DND-41 (cell line): Measurements from ENCODE around the gene NECAB3.

Source experiments
- EZH2 ChIP-seq: IDR thresholded peaks from 3 replicates; pipeline ENCODE4 v1.6.1; 2012; ENCODE audit warnings: borderline replicate concordance, low read depth, mild to moderate bottlenecking, moderate library complexity, low read length, inconsistent platforms; ENCODE audit not compliant: severe bottlenecking
- TF ChIP-seq, protein P1 (sequence below): IDR thresholded peaks from 2 replicates; pipeline ENCODE4 v1.5.1; 2012; ENCODE audit warnings: borderline replicate concordance, low read length, moderate library complexity, mild to moderate bottlenecking; ENCODE audit not compliant: poor library complexity, severe bottlenecking; ENCODE audit errors: extremely low read depth

DNA sequence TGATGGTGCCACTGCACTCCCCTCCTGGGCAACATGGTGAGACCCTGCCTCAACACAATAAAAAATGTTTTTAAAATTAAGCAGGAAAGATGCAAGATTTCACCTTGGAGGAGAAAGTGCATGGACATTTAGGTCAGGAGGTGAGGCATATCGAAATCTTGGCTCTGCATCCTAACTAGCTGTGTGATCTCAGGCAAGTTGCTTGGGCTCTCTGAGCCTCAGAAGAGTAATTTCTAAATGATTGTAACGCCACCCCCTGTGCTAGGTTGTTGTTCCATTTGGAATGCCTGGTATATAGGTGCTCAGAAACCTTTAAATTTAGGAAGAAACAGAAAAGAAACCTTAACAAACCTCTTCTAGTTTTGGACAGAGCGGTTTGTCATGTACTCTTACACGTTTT is 48.0 kb downstream of the NECAB3 start:
- TF ChIP-seq, protein P1, sequence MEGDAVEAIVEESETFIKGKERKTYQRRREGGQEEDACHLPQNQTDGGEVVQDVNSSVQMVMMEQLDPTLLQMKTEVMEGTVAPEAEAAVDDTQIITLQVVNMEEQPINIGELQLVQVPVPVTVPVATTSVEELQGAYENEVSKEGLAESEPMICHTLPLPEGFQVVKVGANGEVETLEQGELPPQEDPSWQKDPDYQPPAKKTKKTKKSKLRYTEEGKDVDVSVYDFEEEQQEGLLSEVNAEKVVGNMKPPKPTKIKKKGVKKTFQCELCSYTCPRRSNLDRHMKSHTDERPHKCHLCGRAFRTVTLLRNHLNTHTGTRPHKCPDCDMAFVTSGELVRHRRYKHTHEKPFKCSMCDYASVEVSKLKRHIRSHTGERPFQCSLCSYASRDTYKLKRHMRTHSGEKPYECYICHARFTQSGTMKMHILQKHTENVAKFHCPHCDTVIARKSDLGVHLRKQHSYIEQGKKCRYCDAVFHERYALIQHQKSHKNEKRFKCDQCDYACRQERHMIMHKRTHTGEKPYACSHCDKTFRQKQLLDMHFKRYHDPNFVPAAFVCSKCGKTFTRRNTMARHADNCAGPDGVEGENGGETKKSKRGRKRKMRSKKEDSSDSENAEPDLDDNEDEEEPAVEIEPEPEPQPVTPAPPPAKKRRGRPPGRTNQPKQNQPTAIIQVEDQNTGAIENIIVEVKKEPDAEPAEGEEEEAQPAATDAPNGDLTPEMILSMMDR: no peak
- TF ChIP-seq EZH2: no peak
